Caco-2 (cell line): ENCODE measurements around the gene CDK18. TPM values are rescaled to one million over a fixed set of nuclear protein-coding genes. Genes with fewer than 3 reads are reported as not detected.

Experiments
- BruUV-seq: library from RNA; stranded (reverse); fragments of 400-500 nt; replicated peaks from 2 replicates; lab custom pipeline; 2021; lab: Mats Ljungman, UMichigan
- CTCF ChIA-PET: fragments of 300-600 bp; sonication (Branson Sonifier 250); formaldehyde crosslinking; loops from one replicate; lab custom pipeline; 2022; ENCODE audit warnings: antibody characterized with exemption; lab: Charles Lee
- POLR2A ChIA-PET: fragments of 300-600 bp; sonication (Branson Sonifier 250); formaldehyde crosslinking; loops from one replicate; lab custom pipeline; 2022; ENCODE audit warnings: antibody characterized with exemption; lab: Charles Lee
- DNase-seq, 2 experiments: peaks; one replicate each; pipeline versions ENCODE4 v3.0.0 to v3.0.0-alpha.2; 2020 to 2022
- H3K27me3 ChIP-seq: replicated peaks from 2 replicates; pipeline ENCODE4 v1.6.0; 2011; ENCODE audit warnings: low read length; ENCODE audit not compliant: control insufficient read depth, insufficient read depth
- H3K36me3 ChIP-seq: 2 replicates; pipeline ENCODE4 v1.5.1; 2011; ENCODE audit warnings: low read length; ENCODE audit not compliant: control insufficient read depth, insufficient read depth
- H3K4me1 ChIP-seq: fragments of 250-450 bp; sonication (Bioruptor Pico); 2 replicates; pipeline ENCODE4 v1.5.1; 2020; ENCODE audit warnings: mild to moderate bottlenecking
- H3K4me3 ChIP-seq: 2 replicates; pipeline ENCODE4 v1.5.1; 2011; ENCODE audit warnings: low read depth, mild to moderate bottlenecking, control low read depth, low read length
- H3K9me3 ChIP-seq: fragments of 250-450 bp; sonication (Bioruptor Pico); 2 replicates; pipeline ENCODE4 v1.5.1; 2020; ENCODE audit warnings: mild to moderate bottlenecking, moderate library complexity
- H3K27ac Mint-ChIP-seq: one replicate; pipeline ENCODE4 v1.8.0; 2022; ENCODE audit warnings: mixed read lengths; ENCODE audit not compliant: unreplicated experiment
- H3K27me3 Mint-ChIP-seq: one replicate; pipeline ENCODE4 v1.8.0; 2022; ENCODE audit warnings: mixed read lengths; ENCODE audit not compliant: insufficient read depth, unreplicated experiment
- H3K36me3 Mint-ChIP-seq: one replicate; pipeline ENCODE4 v1.8.0; 2022; ENCODE audit warnings: mild to moderate bottlenecking, mixed read lengths; ENCODE audit not compliant: insufficient read depth, unreplicated experiment
- H3K4me1 Mint-ChIP-seq: one replicate; pipeline ENCODE4 v1.8.0; 2022; ENCODE audit warnings: low read depth, mixed read lengths; ENCODE audit not compliant: unreplicated experiment
- H3K4me3 Mint-ChIP-seq: one replicate; pipeline ENCODE4 v1.8.0; 2022; ENCODE audit warnings: mild to moderate bottlenecking, moderate library complexity, mixed read lengths; ENCODE audit not compliant: unreplicated experiment
- H3K9me3 Mint-ChIP-seq: one replicate; pipeline ENCODE4 v1.8.0; 2022; ENCODE audit warnings: mixed read lengths; ENCODE audit not compliant: unreplicated experiment
- CTCF ChIP-seq, 2 experiments: fragments of 200-600 bp in 1 of 2; IDR thresholded peaks; 1 replicate in 1 of 2; 2 replicates in 1 of 2; pipeline versions ENCODE4 v1.5.1 to v1.8.0; 2011 to 2022; ENCODE audit warnings: antibody characterized with exemption in 1 of 2, control low read depth in 1 of 2, inconsistent platforms in 1 of 2, low read depth in 1 of 2, low read length in 1 of 2, mild to moderate bottlenecking in 1 of 2, moderate library complexity in 1 of 2; ENCODE audit not compliant: insufficient read depth in 1 of 2, severe bottlenecking in 1 of 2, unreplicated experiment in 1 of 2
- intact Hi-C: fragments of 100-400 bp; cut with micrococcal nuclease; formaldehyde crosslinking; loops from one replicate; pipeline ENCODE4 v1.10.0; 2022; ENCODE audit not compliant: unreplicated experiment
- total RNA-seq: library from RNA; stranded (reverse); gene quantifications from 2 replicates; pipeline ENCODE4 v1.2.3, GENCODE V29; 2022

The CDK18 gene
- total RNA-seq, 1 experiment from 2014 or later, result 17.0 TPM

GRCh38 chr1:205572421-205572820, 68.0 kb downstream of the CDK18 start:
- Mint-ChIP-seq H3K36me3 (no peaks in the 10 kb centered on the region), H3K27me3 (peaks cover 27% of the 10 kb centered on the region), H3K9me3 (no peaks in the 10 kb centered on the region), H3K4me1 (no peaks in the 10 kb centered on the region), H3K4me3 (no peak overlapping the region), H3K27ac (no peak overlapping the region)
- no peak for DNase-seq
- no peak overlapping the region for H3K4me3 ChIP-seq
- no peak for TF ChIP-seq CTCF (IDR thresholded peaks at IDR 0.05; ENCODE audit: insufficient read depth in 1 of 2, low read depth in 1 of 2, low read length in 1 of 2, severe bottlenecking in 1 of 2, unreplicated experiment in 1 of 2)
- POLR2A ChIA-PET, result no interaction called here
- no peaks in the 10 kb centered on the region for H3K36me3 ChIP-seq
- H3K9me3 ChIP-seq, result no peaks in the 10 kb centered on the region
- no TSS peak for BruUV-seq
- H3K4me1 ChIP-seq, result no peaks in the 10 kb centered on the region
- H3K27me3 ChIP-seq, result peaks cover 12% of the 10 kb centered on the region
- intact Hi-C loops, result no loop called here
- CTCF ChIA-PET, result interaction anchor here (0.5 to 1.3 kb wide), 2 partner anchors 68 to 85 kb away, joined by 3 read pairs; partner anchors contain the start of gene CDK18

- POLR2A ChIA-PET, result no interaction called here
- Histone ChIP-seq H3K4me1 (no peaks in the 10 kb centered on the region), H3K9me3 (no peaks in the 10 kb centered on the region), H3K27me3 (peaks cover 8% of the 10 kb centered on the region), H3K36me3 (no peaks in the 10 kb centered on the region), H3K4me3 (no peak overlapping the region)
- intact Hi-C loops, result no loop called here
- TF ChIP-seq CTCF (IDR thresholded peaks at IDR 0.05; ENCODE audit: insufficient read depth in 1 of 2, low read depth in 1 of 2, low read length in 1 of 2, severe bottlenecking in 1 of 2, unreplicated experiment in 1 of 2), result no peak
- Mint-ChIP-seq H3K4me1 (no peaks in the 10 kb centered on the region), H3K9me3 (no peaks in the 10 kb centered on the region), H3K27me3 (peaks cover 27% of the 10 kb centered on the region), H3K36me3 (no peaks in the 10 kb centered on the region), H3K4me3 (no peak overlapping the region), H3K27ac (no peak overlapping the region)
- CTCF ChIA-PET, result interaction anchor here (1.1 kb wide), 1 partner anchor 84 kb away, joined by 3 read pairs; no protein-coding TSS in a partner anchor
- no peak for DNase-seq
- BruUV-seq, result no TSS peak
Measured at GRCh38 chr1:205575294-205575885, 70.9 kb downstream of the CDK18 start.

GRCh38 chr1:205576011-205576410, 71.5 kb downstream of the CDK18 start:
- TF ChIP-seq CTCF (IDR thresholded peaks at IDR 0.05; ENCODE audit: insufficient read depth in 1 of 2, low read depth in 1 of 2, low read length in 1 of 2, severe bottlenecking in 1 of 2, unreplicated experiment in 1 of 2), result no peak
- H3K4me1 ChIP-seq, result no peaks in the 10 kb centered on the region
- no peaks in the 10 kb centered on the region for H3K9me3 ChIP-seq
- POLR2A ChIA-PET, result no interaction called here
- no peak overlapping the region for H3K4me3 ChIP-seq
- peaks cover 9% of the 10 kb centered on the region for H3K27me3 ChIP-seq
- H3K36me3 ChIP-seq, result no peaks in the 10 kb centered on the region
- Mint-ChIP-seq H3K4me3 (no peak overlapping the region), H3K36me3 (no peaks in the 10 kb centered on the region), H3K4me1 (no peaks in the 10 kb centered on the region), H3K27me3 (peaks cover 25% of the 10 kb centered on the region), H3K27ac (no peak overlapping the region), H3K9me3 (no peaks in the 10 kb centered on the region)
- CTCF ChIA-PET, result no interaction called here
- no peak for DNase-seq
- BruUV-seq, result no TSS peak
- intact Hi-C loops, result no loop called here
